Esophagus muscularis mucosa (tissue), 4 donors: ENCODE results near the gene ANKRD28. TPM values are rescaled to one million over a fixed set of nuclear protein-coding genes. Genes with fewer than 3 reads are reported as not detected.

Experiments
- DNase-seq: peaks from one replicate; pipeline ENCODE4 v3.0.0-alpha.2; 2017; ENCODE audit errors: extremely low spot score
- H3K27ac ChIP-seq, 4 donors: fragments of 200-600 bp; sonication (generic); replicated peaks in 1 of 4; 1 replicate in 3 of 4; 2 replicates in 1 of 4; pipeline ENCODE4 v1.5.1; 2016 to 2019; ENCODE audit warnings: mild to moderate bottlenecking in 1 of 4
- H3K27me3 ChIP-seq, 4 donors: fragments of 200-600 bp; sonication (generic); one replicate each; pipeline versions ENCODE4 v1.5.1 to v1.6.0; 2016 to 2019
- H3K36me3 ChIP-seq, 4 donors: fragments of 200-600 bp; sonication (generic); one replicate each; pipeline ENCODE4 v1.5.1; 2016 to 2019
- H3K4me1 ChIP-seq, 4 donors: fragments of 200-600 bp; sonication (generic); one replicate each; pipeline ENCODE4 v1.5.1; 2016 to 2019
- H3K4me3 ChIP-seq, 4 donors: fragments of 200-600 bp; sonication (generic); 1 replicate in 2 of 4; 2 replicates in 2 of 4; pipeline ENCODE4 v1.5.1; 2016 to 2019; ENCODE audit warnings: mild to moderate bottlenecking in 4 of 4, moderate library complexity in 1 of 4
- H3K9me3 ChIP-seq, 4 donors: fragments of 200-600 bp; sonication (generic); 1 replicate in 3 of 4; 2 replicates in 1 of 4; pipeline ENCODE4 v1.5.1; 2016 to 2019
- EP300 ChIP-seq: sonication (generic); formaldehyde crosslinking; IDR thresholded peaks from one replicate; pipeline ENCODE4 v1.6.1; 2017; ENCODE audit warnings: antibody characterized with exemption
- POLR2A ChIP-seq: fragments of 450-650 bp; IDR thresholded peaks from one replicate; pipeline ENCODE4 v1.6.1; 2017; ENCODE audit warnings: antibody characterized with exemption, moderate library complexity, mild to moderate bottlenecking, low read depth
- POLR2AphosphoS5 ChIP-seq, 2 donors: sonication (generic); formaldehyde crosslinking; IDR thresholded peaks; one replicate each; pipeline ENCODE4 v1.6.1; 2017; ENCODE audit warnings: antibody characterized with exemption in 2 of 2
- WGBS: methylation state at CpG from one replicate; pipeline ENCODE4 v1.1.5; 2018; 5-methylcytosine and 5-hydroxymethylcytosine counted together
- intact Hi-C: fragments of 100-400 bp; cut with DNase I; formaldehyde crosslinking; loops from one replicate; pipeline ENCODE4 v1.15.1; 2023
- total RNA-seq, 4 donors: library from RNA; depleted of rRNA; stranded (reverse); fragments of >200 nt; gene quantifications; one replicate each; pipeline versions ENCODE4 v1.1.0 to v1.2.1, GENCODE V29; 2016
- TF ChIP-seq, protein P1 (sequence below), 3 experiments: fragments of 200-600 bp in 2 of 3; fragments of 450-650 bp in 1 of 3; sonication (generic) in 2 of 3; IDR thresholded peaks; one replicate each; pipeline ENCODE4 v1.5.1; 2017 to 2019; ENCODE audit warnings: antibody characterized with exemption in 3 of 3, mild to moderate bottlenecking in 2 of 3, moderate library complexity in 1 of 3

The ANKRD28 gene
- total RNA-seq, 4 donors from 2014 or later = 21.2 to 34.8 (median 26.9) TPM

DNA sequence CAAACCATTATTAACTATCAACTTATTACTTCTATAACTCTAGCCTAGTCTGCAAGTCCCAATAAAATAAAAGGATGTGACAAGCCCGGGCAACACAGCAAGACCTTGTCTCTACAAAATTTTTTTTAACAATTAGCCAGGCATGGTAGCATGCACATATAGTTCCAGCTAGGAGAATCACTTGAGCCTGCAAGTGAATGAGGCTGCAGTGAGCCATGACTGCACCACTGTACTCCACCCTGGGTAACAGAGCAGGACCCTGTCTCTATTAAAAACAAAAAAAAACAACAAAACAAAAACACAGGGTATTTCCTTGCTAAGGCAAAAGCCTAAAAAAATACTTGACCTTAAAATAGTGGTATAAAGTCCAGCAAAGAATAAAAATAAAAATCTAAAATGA lies 31.4 kb downstream of the ANKRD28 start:
- H3K27me3 ChIP-seq = no peaks in the 10 kb centered on the region
- no peak overlapping the region for H3K27ac ChIP-seq
- intact Hi-C loops = no loop called here
- TF ChIP-seq, protein P1, sequence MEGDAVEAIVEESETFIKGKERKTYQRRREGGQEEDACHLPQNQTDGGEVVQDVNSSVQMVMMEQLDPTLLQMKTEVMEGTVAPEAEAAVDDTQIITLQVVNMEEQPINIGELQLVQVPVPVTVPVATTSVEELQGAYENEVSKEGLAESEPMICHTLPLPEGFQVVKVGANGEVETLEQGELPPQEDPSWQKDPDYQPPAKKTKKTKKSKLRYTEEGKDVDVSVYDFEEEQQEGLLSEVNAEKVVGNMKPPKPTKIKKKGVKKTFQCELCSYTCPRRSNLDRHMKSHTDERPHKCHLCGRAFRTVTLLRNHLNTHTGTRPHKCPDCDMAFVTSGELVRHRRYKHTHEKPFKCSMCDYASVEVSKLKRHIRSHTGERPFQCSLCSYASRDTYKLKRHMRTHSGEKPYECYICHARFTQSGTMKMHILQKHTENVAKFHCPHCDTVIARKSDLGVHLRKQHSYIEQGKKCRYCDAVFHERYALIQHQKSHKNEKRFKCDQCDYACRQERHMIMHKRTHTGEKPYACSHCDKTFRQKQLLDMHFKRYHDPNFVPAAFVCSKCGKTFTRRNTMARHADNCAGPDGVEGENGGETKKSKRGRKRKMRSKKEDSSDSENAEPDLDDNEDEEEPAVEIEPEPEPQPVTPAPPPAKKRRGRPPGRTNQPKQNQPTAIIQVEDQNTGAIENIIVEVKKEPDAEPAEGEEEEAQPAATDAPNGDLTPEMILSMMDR (IDR thresholded peaks at IDR 0.05) = no peak
- TF ChIP-seq EP300 (no peak), POLR2A (no peak), POLR2AphosphoS5 (IDR thresholded peaks at IDR 0.05) (no peak)
- peaks cover 14 to 24% (median 20%) of the 10 kb centered on the region in 4 donors for H3K4me1 ChIP-seq
- peaks cover 0 to 10% (median 7%) of the 10 kb centered on the region in 4 donors for H3K36me3 ChIP-seq
- 100% methylated on average over 1 of the region's 1 CpG for WGBS
- DNase-seq = no peak
- H3K9me3 ChIP-seq = no peaks in the 10 kb centered on the region
- H3K4me3 ChIP-seq = no peak overlapping the region

DNA sequence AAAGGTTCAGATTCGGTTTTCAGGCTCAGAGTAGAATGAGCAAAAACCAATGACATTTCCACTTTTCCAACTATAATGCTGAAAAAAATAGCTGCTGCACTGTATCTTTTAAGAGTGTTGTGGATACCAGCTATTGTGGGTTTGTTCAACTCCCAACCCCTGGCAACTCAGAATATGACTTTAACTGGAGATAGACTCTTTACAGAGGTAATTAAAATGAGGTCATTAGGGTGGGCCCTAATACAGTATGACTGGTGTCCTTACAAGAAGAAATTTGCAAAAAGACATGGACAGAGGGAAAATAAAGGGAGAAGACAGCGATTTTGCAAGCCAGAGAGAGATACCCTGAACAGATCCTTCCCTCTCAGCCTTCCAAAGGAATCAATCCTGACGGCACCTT lies 39.5 kb downstream of the ANKRD28 start:
- no peaks in the 10 kb centered on the region for H3K9me3 ChIP-seq
- WGBS = 89% methylated on average over 3 of the region's 3 CpGs
- no peak overlapping the region for H3K27ac ChIP-seq
- intact Hi-C loops = no loop called here
- peaks cover 0 to 4% (median 2%) of the 10 kb centered on the region in 4 donors for H3K4me1 ChIP-seq
- no peak overlapping the region for H3K4me3 ChIP-seq
- H3K36me3 ChIP-seq = no peaks in the 10 kb centered on the region
- DNase-seq = no peak
- H3K27me3 ChIP-seq = no peaks in the 10 kb centered on the region
- no peak for TF ChIP-seq POLR2A
- TF ChIP-seq, protein P1 (IDR thresholded peaks at IDR 0.05) = no peak
- no peak for TF ChIP-seq EP300
- TF ChIP-seq POLR2AphosphoS5 (IDR thresholded peaks at IDR 0.05) = no peak

DNA sequence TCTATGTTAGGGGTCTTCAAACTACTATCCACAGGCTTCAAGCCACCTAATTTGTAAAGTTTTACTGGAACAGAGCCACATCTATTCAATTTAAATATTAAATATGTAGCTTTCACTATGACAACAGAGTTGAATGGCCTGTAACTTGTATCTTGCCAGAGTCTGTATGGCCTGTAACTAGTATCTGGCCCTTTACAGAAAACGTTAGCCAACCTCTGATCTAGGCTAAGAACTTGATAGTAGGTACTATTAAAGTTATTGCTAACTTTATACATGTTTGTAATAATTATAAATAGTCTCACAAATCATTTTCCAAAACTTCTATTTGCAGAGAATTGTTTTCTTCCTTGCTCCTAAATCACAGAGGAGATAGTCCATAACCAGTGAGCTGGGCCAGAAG lies 40.0 kb downstream of the ANKRD28 start:
- DNase-seq = no peak
- WGBS = 95% methylated on average over 1 of the region's 1 CpG

DNA sequence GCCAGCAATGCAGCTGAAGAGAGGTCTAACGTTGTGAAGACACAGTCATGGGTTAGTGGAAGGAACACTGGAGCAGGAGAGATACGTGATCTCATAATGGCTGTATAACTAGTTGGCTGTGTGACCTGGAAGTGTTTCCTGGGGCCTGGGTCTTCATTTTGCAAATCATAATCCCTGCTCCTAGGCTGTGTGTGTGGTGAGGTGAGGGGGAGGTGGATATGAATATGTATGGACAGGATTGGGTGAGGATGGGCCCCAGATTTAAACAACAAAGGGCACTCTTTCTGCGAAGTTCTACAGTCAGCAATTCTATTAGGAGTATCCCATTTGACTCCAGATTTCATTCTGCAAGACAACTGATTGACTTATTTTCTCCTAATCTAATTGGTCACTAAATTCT lies 41.3 kb downstream of the ANKRD28 start:
- Histone ChIP-seq H3K27ac (no peak overlapping the region), H3K4me1 (peaks cover 0 to 9% (median 2%) of the 10 kb centered on the region in 4 donors), H3K27me3 (no peaks in the 10 kb centered on the region), H3K36me3 (no peaks in the 10 kb centered on the region), H3K9me3 (no peaks in the 10 kb centered on the region), H3K4me3 (no peak overlapping the region)
- WGBS = 88% methylated on average over 3 of the region's 3 CpGs
- TF ChIP-seq, protein P1 (IDR thresholded peaks at IDR 0.05) = no peak
- TF ChIP-seq POLR2AphosphoS5 (IDR thresholded peaks at IDR 0.05) = no peak
- DNase-seq = no peak
- intact Hi-C loops = no loop called here

More for the DNA sequence above, 40.0 kb downstream of the ANKRD28 start:
- Histone ChIP-seq H3K27me3 (no peaks in the 10 kb centered on the region), H3K27ac (no peak overlapping the region), H3K4me3 (no peak overlapping the region), H3K4me1 (peaks cover 0 to 9% (median 2%) of the 10 kb centered on the region in 4 donors), H3K36me3 (no peaks in the 10 kb centered on the region), H3K9me3 (no peaks in the 10 kb centered on the region)
- intact Hi-C loops = no loop called here
- TF ChIP-seq, protein P1 (IDR thresholded peaks at IDR 0.05) = no peak
- TF ChIP-seq EP300 (no peak), POLR2A (no peak), POLR2AphosphoS5 (IDR thresholded peaks at IDR 0.05) (no peak)

DNA sequence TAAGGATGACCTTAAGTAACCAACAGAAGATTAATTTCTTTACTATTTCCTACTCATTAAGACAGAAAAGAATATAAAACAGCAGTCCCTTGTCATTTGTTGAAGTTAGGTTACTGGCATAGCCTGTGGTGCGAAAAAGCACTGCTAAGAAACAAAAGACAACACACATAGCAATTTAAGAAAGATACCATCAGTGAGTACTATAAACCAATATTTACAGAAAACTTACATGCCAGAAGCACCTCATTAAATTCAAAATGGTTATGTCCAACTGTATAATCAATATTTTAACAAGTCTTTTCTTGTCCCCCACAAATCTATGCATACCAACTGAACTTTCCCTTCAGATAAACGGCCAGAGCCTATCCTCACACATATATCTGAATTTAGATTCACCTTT lies 42.0 kb downstream of the ANKRD28 start:
- WGBS = 93% methylated on average over 2 of the region's 2 CpGs
- TF ChIP-seq EP300 (no peak), POLR2A (no peak), POLR2AphosphoS5 (IDR thresholded peaks at IDR 0.05) (no peak)
- TF ChIP-seq, protein P1 (IDR thresholded peaks at IDR 0.05) = no peak
- no peak overlapping the region for H3K4me3 ChIP-seq
- H3K9me3 ChIP-seq = no peaks in the 10 kb centered on the region
- no peak for DNase-seq
- no peak overlapping the region for H3K27ac ChIP-seq
- peaks cover 0 to 9% (median 2%) of the 10 kb centered on the region in 4 donors for H3K4me1 ChIP-seq
- intact Hi-C loops = no loop called here
- no peaks in the 10 kb centered on the region for H3K36me3 ChIP-seq
- no peaks in the 10 kb centered on the region for H3K27me3 ChIP-seq
